Esophagus muscularis mucosa (tissue), 4 donors: ENCODE data around the gene RGS4.

Experiments used
- CTCF ChIP-seq, 3 experiments: fragments of 200-600 bp in 2 of 3; fragments of 450-650 bp in 1 of 3; sonication (generic) in 2 of 3; IDR thresholded peaks; one replicate each; pipeline ENCODE4 v1.5.1; 2017 to 2019; ENCODE audit warnings: antibody characterized with exemption in 3 of 3, mild to moderate bottlenecking in 2 of 3, moderate library complexity in 1 of 3
- EP300 ChIP-seq: sonication (generic); formaldehyde crosslinking; IDR thresholded peaks from one replicate; pipeline ENCODE4 v1.6.1; 2017; ENCODE audit warnings: antibody characterized with exemption
- POLR2A ChIP-seq: fragments of 450-650 bp; IDR thresholded peaks from one replicate; pipeline ENCODE4 v1.6.1; 2017; ENCODE audit warnings: antibody characterized with exemption, moderate library complexity, mild to moderate bottlenecking, low read depth
- POLR2AphosphoS5 ChIP-seq, 2 donors: sonication (generic); formaldehyde crosslinking; IDR thresholded peaks; one replicate each; pipeline ENCODE4 v1.6.1; 2017; ENCODE audit warnings: antibody characterized with exemption in 2 of 2

DNA sequence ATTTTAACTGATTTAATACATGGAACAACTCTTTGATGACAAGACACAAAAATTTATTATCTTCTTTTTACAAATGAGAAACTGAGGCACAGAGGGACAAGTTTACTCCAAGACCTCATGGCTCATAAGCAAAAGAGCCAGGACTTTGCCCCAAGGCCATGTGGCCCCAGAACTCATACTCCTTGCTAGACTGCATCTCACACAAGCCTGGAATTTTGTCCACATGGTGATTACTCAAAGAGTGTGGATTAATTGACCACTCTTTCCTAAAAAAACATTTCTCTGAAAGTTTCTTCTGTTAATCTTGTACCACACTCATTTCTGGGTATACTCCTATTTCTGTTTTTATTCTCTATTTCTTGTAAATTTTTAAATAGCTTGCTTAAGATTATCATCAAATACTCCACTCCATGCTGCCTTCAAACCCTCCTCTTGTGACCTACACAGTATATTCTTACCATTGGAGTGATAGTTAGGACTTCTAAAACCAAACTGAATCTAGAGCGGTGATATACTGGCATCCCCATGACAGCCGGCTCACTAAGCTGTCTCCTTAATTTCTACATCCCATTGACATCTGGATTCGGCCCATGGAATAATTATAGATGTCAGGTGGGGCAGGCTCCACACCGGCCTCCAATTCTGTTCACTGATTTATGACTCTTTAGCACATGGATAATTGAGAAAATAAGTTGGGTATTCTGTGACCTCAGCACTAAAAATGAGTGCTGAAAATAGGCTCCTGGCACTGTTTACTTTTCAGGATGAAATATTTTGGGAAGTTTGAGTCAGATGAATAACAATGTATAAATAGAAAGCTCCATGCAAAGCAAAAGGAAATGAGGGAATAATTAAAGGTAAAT is 16.1 kb downstream of the RGS4 start:
- TF ChIP-seq CTCF (IDR thresholded peaks at IDR 0.05) (no peak), POLR2A (no peak), POLR2AphosphoS5 (IDR thresholded peaks at IDR 0.05) (peak in 1 of 2 donors; percentile 40), EP300 (no peak)
